Sigmoid colon (tissue), 7 donors: ENCODE measurements around the gene LPCAT1. TPM values are rescaled to one million over a fixed set of nuclear protein-coding genes. Genes with fewer than 3 reads are reported as not detected.

Experiments
- DNase-seq: peaks from one replicate; pipeline ENCODE4 v3.0.0-alpha.2; 2019
- H3K27ac ChIP-seq, 4 donors: fragments of 200-600 bp; sonication (generic); one replicate each; pipeline ENCODE4 v1.5.1; 2016 to 2019; ENCODE audit warnings: mild to moderate bottlenecking in 1 of 4
- H3K27me3 ChIP-seq, 3 donors: fragments of 200-600 bp; sonication (generic); one replicate each; pipeline ENCODE4 v1.5.1; 2019; ENCODE audit warnings: mild to moderate bottlenecking in 1 of 3
- H3K36me3 ChIP-seq, 4 donors: fragments of 200-600 bp; sonication (generic); one replicate each; pipeline ENCODE4 v1.5.1; 2016 to 2019
- H3K4me1 ChIP-seq, 4 donors: fragments of 200-600 bp; sonication (generic); one replicate each; pipeline ENCODE4 v1.5.1; 2017 to 2019
- H3K4me3 ChIP-seq, 4 donors: fragments of 200-600 bp; sonication (generic); one replicate each; pipeline ENCODE4 v1.5.1; 2017 to 2019; ENCODE audit warnings: mild to moderate bottlenecking in 2 of 4, moderate library complexity in 1 of 4
- H3K9me3 ChIP-seq, 4 donors: fragments of 200-600 bp in 3 of 4; sonication (generic) in 3 of 4; one replicate each; pipeline versions ENCODE4 v1.5.1 to v1.6.1; 2013 to 2019
- CTCF ChIP-seq, 4 experiments: fragments of 450-650 bp in 3 of 4; fragments of 200-600 bp in 1 of 4; IDR thresholded peaks; one replicate each; pipeline ENCODE4 v1.5.1; 2016 to 2019; ENCODE audit warnings: antibody characterized with exemption in 4 of 4, mild to moderate bottlenecking in 3 of 4, moderate library complexity in 2 of 4
- EP300 ChIP-seq, 4 donors: sonication (generic); formaldehyde crosslinking; IDR thresholded peaks; one replicate each; pipeline ENCODE4 v1.6.1; 2017; ENCODE audit warnings: antibody characterized with exemption in 4 of 4
- POLR2A ChIP-seq, 2 donors: fragments of 450-650 bp; IDR thresholded peaks; one replicate each; pipeline ENCODE4 v1.6.1; 2016; ENCODE audit warnings: antibody characterized with exemption in 2 of 2, mild to moderate bottlenecking in 2 of 2, moderate library complexity in 2 of 2
- POLR2AphosphoS5 ChIP-seq, 4 donors: sonication (generic); formaldehyde crosslinking; IDR thresholded peaks; one replicate each; pipeline ENCODE4 v1.6.1; 2017; ENCODE audit warnings: antibody characterized with exemption in 4 of 4
- WGBS, 2 donors: extraction: QIAGEN DNeasy Blood & Tissue Kit; methylation state at CpG; one replicate each; pipeline ENCODE4 v1.1.7; 2013; 5-methylcytosine and 5-hydroxymethylcytosine counted together
- intact Hi-C: fragments of 100-400 bp; cut with DNase I; formaldehyde crosslinking; loops from one replicate; pipeline ENCODE4 v1.15.1; 2023
- polyA plus RNA-seq, 3 donors: library from polyadenylated mRNA; stranded (reverse); fragments of 200-250 nt; gene quantifications; one replicate each; pipeline ENCODE4 v1.2.3, GENCODE V29; 2013
- total RNA-seq, 4 donors: library from RNA; depleted of rRNA; stranded (reverse); fragments of >200 nt; gene quantifications; one replicate each; pipeline ENCODE4 v1.1.0, GENCODE V29; 2016
- donor health status: healthy with polysubstance abuse.
- donor health status: Bipolar disorder and iron deficiency.
- donor health status: healthy.

The LPCAT1 gene
- total and polyA plus RNA-seq, 7 donors, result 4.2 to 35.1 (median 22.2) TPM

DNA sequence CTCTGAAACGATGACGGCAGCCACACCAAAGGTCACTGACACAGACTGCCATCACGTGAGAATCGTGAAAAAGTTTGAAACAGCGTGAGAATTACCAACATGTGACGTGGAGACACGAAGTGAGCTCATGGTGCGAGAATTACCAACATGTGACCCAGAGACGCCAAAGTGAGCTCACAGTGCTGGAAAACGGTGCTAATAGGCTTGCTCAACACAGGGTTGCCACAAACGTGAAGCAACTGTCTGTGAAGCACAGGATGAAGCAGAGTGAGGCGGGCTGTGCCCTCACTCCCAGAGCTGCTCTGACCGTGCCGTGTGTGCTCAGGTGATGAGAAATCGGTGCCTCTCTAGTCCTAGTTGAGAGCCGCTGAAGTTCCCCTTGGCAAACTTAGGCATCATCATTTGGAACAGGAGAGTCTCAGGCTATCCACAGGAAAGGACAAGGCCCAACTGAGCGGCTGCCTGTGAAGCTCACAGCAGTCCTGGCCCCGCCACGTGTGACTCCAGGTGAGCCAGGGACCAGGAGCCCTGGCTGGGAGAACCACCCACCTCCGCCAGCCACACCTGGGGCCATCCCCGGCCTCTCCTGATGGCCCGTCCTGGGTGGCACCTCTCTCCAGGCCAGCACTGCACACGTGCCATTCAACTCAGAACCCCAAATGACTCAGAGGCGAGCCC, 48.8 kb downstream of the LPCAT1 start:
- Histone ChIP-seq H3K4me3 (no peak overlapping the region), H3K9me3 (no peaks in the 10 kb centered on the region), H3K27ac (no peak overlapping the region), H3K36me3 (peaks cover 3 to 64% (median 14%) of the 10 kb centered on the region in 4 donors), H3K27me3 (no peaks in the 10 kb centered on the region), H3K4me1 (peaks cover 0 to 11% (median 2%) of the 10 kb centered on the region in 4 donors)
- intact Hi-C loops, result loop anchor here (5.0 kb wide), 1 partner anchor 167 kb away; no protein-coding TSS in a partner anchor
- no peak for TF ChIP-seq CTCF (IDR thresholded peaks at IDR 0.05)
- no peak for TF ChIP-seq EP300 (IDR thresholded peaks at IDR 0.05)
- no peak for TF ChIP-seq POLR2AphosphoS5 (IDR thresholded peaks at IDR 0.05)
- TF ChIP-seq POLR2A (IDR thresholded peaks at IDR 0.05), result no peak
- 90 to 93% methylated on average over 24 of the region's 24 CpGs for WGBS, 2 donors
- no peak for DNase-seq

DNA sequence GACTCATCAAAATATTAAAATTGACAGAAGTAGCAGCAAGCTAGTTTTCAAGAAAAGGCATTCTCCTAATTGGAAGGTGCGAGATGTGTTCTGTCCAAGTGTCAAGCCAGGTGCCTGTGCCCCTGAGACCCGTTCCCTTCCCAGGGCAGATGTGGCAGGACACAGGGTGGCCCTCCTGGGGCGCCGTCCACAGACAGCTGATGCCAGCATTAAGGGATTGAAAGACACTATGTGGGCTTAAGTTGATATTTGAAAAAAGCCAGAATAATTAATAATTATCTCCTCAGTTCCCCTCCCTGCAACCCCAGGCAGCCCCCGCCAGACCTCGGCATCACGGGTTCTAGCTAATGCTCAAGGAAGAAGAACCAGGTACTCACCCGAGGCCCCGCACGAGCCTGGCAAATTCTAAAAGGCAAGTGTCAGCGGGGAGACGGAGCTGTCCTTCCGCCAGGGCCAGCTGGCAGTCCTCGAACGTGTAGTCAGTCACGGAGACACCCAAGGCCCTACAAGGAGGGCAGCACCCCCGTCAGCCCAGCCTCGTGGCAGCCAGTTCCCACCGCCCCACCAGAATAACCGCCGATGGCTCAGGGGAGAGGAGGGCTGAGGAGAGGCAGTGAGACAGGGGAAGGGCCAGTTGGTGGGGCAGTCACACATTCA, 49.4 kb downstream of the LPCAT1 start:
- intact Hi-C loops, result no loop called here
- H3K9me3 ChIP-seq, result no peaks in the 10 kb centered on the region
- peaks cover 3 to 64% (median 14%) of the 10 kb centered on the region in 4 donors for H3K36me3 ChIP-seq
- WGBS, 2 donors, result 94 to 95% methylated on average over 21 of the region's 21 CpGs
- H3K4me3 ChIP-seq, result no peak overlapping the region
- no peaks in the 10 kb centered on the region for H3K27me3 ChIP-seq
- DNase-seq, result peak; percentile 58
- TF ChIP-seq POLR2A (IDR thresholded peaks at IDR 0.05) (no peak), POLR2AphosphoS5 (IDR thresholded peaks at IDR 0.05) (no peak), CTCF (IDR thresholded peaks at IDR 0.05) (no peak), EP300 (IDR thresholded peaks at IDR 0.05) (no peak)
- no peak overlapping the region for H3K27ac ChIP-seq
- peaks cover 0 to 5% (median 0%) of the 10 kb centered on the region in 4 donors for H3K4me1 ChIP-seq

GRCh38 chr5:1473746-1474145, 50.0 kb downstream of the LPCAT1 start:
- H3K9me3 ChIP-seq, result no peaks in the 10 kb centered on the region
- H3K27ac ChIP-seq, result no peak overlapping the region
- 96 to 97% methylated on average over 12 of the region's 12 CpGs for WGBS, 2 donors
- TF ChIP-seq EP300 (IDR thresholded peaks at IDR 0.05), result no peak
- no peak for TF ChIP-seq POLR2A (IDR thresholded peaks at IDR 0.05)
- TF ChIP-seq POLR2AphosphoS5 (IDR thresholded peaks at IDR 0.05), result no peak
- no peak for TF ChIP-seq CTCF (IDR thresholded peaks at IDR 0.05)
- H3K4me1 ChIP-seq, result no peaks in the 10 kb centered on the region
- no peaks in the 10 kb centered on the region for H3K27me3 ChIP-seq
- peaks cover 3 to 64% (median 14%) of the 10 kb centered on the region in 4 donors for H3K36me3 ChIP-seq
- H3K4me3 ChIP-seq, result no peak overlapping the region
- intact Hi-C loops, result no loop called here
- DNase-seq, result peak; percentile 49

DNA sequence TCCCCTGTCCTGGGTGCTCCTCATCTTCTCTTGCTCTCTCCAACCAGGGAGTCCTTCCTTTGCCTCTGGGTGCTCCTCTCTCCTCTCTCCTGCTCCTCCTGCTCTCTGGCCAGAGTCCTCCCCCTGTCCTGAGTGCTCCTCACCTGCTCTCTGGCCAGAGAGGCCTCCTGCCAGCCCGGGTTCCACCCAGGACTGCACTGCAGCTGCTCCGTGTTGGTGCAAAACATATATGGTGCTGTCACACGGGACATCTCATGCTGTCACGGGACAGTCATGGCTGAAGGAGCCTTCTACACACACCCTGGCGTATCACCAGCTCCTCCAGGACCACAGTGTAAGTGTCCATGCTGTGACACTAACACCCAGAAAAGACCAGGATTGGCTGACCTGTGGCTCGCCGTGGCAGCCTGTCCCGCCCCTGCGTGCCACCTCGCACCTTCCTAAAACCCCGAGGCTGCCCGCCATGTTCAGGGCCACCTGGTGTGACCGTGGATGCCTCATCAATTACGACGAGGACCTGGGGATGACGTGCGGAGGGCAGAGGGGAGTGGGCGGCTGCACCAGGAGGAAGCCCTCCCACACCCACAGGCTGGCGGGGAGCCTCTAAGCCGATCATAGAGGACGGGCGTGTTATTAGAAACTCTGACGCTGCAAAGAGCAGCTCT, 50.7 kb downstream of the LPCAT1 start:
- TF ChIP-seq POLR2A (IDR thresholded peaks at IDR 0.05) (no peak), EP300 (IDR thresholded peaks at IDR 0.05) (no peak), POLR2AphosphoS5 (IDR thresholded peaks at IDR 0.05) (no peak), CTCF (IDR thresholded peaks at IDR 0.05) (no peak)
- H3K27ac ChIP-seq, result no peak overlapping the region
- H3K9me3 ChIP-seq, result no peaks in the 10 kb centered on the region
- 93% methylated on average over 23 of the region's 23 CpGs for WGBS, 2 donors
- intact Hi-C loops, result no loop called here
- no peak overlapping the region for H3K4me3 ChIP-seq
- H3K4me1 ChIP-seq, result no peaks in the 10 kb centered on the region
- H3K36me3 ChIP-seq, result peaks cover 3 to 59% (median 14%) of the 10 kb centered on the region in 4 donors
- no peaks in the 10 kb centered on the region for H3K27me3 ChIP-seq
- peak; percentile 56 for DNase-seq
